GM13976 (cell line): ENCODE data around the gene PPP4R3A.

Experiments
- DNase-seq: peaks from one replicate; pipeline ENCODE4 v3.0.0; 2012; ENCODE audit warnings: low spot score
- CTCF ChIP-seq: IDR thresholded peaks from 2 replicates; pipeline ENCODE4 v1.5.1; 2012; ENCODE audit warnings: borderline replicate concordance, mild to moderate bottlenecking; ENCODE audit not compliant: insufficient read depth; ENCODE audit errors: extremely low read depth, missing control alignments, control extremely low read depth
- in situ Hi-C: fragments of 300-500 bp; cut with MboI; formaldehyde crosslinking; loops from one replicate; pipeline ENCODE4 v1.12.0; 2022; ENCODE audit warnings: low sequenced_read_pairs, mixed read lengths, inconsistent platforms; ENCODE audit not compliant: unreplicated experiment

PPP4R3A gene

GRCh38 chr14:91516663-91517388 lies 6.7 kb upstream of the PPP4R3A start:
- in situ Hi-C loops, result no loop called here
- TF ChIP-seq CTCF, result no peak
- DNase-seq, result no peak

- no peak for DNase-seq
- no peak for TF ChIP-seq CTCF
- in situ Hi-C loops, result no loop called here
Observed at GRCh38 chr14:91515979-91516378, 5.9 kb upstream of the PPP4R3A start.

- in situ Hi-C loops, result no loop called here
- TF ChIP-seq CTCF, result no peak
- DNase-seq, result peak; percentile 46
Observed at GRCh38 chr14:91511043-91511383, 903 bp upstream of the PPP4R3A start.

GRCh38 chr14:91509878-91510170 lies 286 bp downstream of the PPP4R3A start:
- in situ Hi-C loops, result no loop called here
- no peak for TF ChIP-seq CTCF
- no peak for DNase-seq

GRCh38 chr14:91509083-91509877 lies 830 bp downstream of the PPP4R3A start:
- DNase-seq, result peak; percentile 47
- in situ Hi-C loops, result no loop called here
- TF ChIP-seq CTCF, result no peak

- DNase-seq, result no peak
- in situ Hi-C loops, result no loop called here
- no peak for TF ChIP-seq CTCF
Observed at GRCh38 chr14:91508105-91508504, 2.0 kb downstream of the PPP4R3A start.

GRCh38 chr14:91506226-91506625 lies 3.9 kb downstream of the PPP4R3A start:
- TF ChIP-seq CTCF, result no peak
- in situ Hi-C loops, result no loop called here
- no peak for DNase-seq
